HG02623 (cell line): ENCODE data around the gene PARD3.
"Not testable (repeated sequence)": the region's sequence is repeated elsewhere in the genome, so short reads cannot be mapped to it uniquely, and the experiment has no call there.

ENCODE experiments used
- ATAC-seq: cut with Tn5 transposase; IDR thresholded peaks from one replicate; pipeline ENCODE4 v1.9.1; 2021; ENCODE audit warnings: moderate library complexity; ENCODE audit not compliant: unreplicated experiment

The PARD3 gene

GRCh38 chr10:34408956-34409355, 406.1 kb downstream of the PARD3 start:
- ATAC-seq: no peak

GRCh38 chr10:34408381-34408780, 406.7 kb downstream of the PARD3 start:
- ATAC-seq: no peak

GRCh38 chr10:34407324-34407805, 407.7 kb downstream of the PARD3 start:
- ATAC-seq: no peak

GRCh38 chr10:34406463-34407323, 408.4 kb downstream of the PARD3 start:
- ATAC-seq: no peak

GRCh38 chr10:34405611-34406462, 409.3 kb downstream of the PARD3 start:
- no peak for ATAC-seq

- ATAC-seq: no peak
These were observed 411.6 kb downstream of the PARD3 start for GRCh38 chr10:34403512-34403911.

- no peak for ATAC-seq
These were observed 415.0 kb downstream of the PARD3 start for GRCh38 chr10:34400075-34400474.

GRCh38 chr10:34399013-34399412, 416.1 kb downstream of the PARD3 start:
- no peak for ATAC-seq

- no peak for ATAC-seq
These were observed 417.8 kb downstream of the PARD3 start for GRCh38 chr10:34397324-34397723.

- ATAC-seq: no peak
These were observed 418.4 kb downstream of the PARD3 start for GRCh38 chr10:34396663-34397062.

- ATAC-seq: no peak
These were observed 422.4 kb downstream of the PARD3 start for GRCh38 chr10:34392641-34393170.

GRCh38 chr10:34391168-34391567, 423.9 kb downstream of the PARD3 start:
- not testable (repeated sequence) for ATAC-seq

GRCh38 chr10:34389801-34390200, 425.3 kb downstream of the PARD3 start:
- ATAC-seq: no peak

- no peak for ATAC-seq
These were observed 428.2 kb downstream of the PARD3 start for GRCh38 chr10:34386921-34387320.

- ATAC-seq: no peak
These were observed 430.7 kb downstream of the PARD3 start for GRCh38 chr10:34384372-34384771.

GRCh38 chr10:34382626-34383025, 432.5 kb downstream of the PARD3 start:
- no peak for ATAC-seq

GRCh38 chr10:34380856-34381255, 434.2 kb downstream of the PARD3 start:
- no peak for ATAC-seq

GRCh38 chr10:34378297-34378696, 436.8 kb downstream of the PARD3 start:
- no peak for ATAC-seq

GRCh38 chr10:34377833-34378232, 437.3 kb downstream of the PARD3 start:
- no peak for ATAC-seq

- ATAC-seq: no peak
These were observed 440.6 kb downstream of the PARD3 start for GRCh38 chr10:34374356-34375045.

GRCh38 chr10:34373211-34373610, 441.9 kb downstream of the PARD3 start:
- no peak for ATAC-seq
